ENCODE data around the gene CYB5R2.
A peak's percentile ranks its signal among the peaks of the same experiment; 100 is the strongest.

Gene CYB5R2

DNA sequence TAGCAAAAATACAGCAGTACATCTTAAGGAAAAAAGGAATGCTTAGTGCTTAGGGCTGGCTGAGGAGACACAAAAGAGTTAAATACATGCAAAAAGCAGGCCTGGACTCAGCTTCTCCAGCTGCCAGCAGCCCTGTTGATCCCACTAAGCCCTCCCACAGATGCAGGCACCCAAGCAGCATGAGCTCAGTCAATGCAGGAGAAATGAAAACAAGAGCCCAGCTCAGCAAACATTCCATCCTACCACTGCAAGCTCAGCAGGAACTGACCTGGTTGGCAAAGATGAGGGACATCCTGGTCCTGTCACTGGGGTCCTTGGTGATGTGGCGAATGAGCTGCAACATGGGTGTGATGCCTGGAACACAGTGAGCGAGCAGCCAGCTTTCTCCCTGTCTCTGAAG lies 5.8 kb downstream of the CYB5R2 start (continued):
- no peak for TF ChIP-seq CREB5 (CRISPR knock-in tag; IDR thresholded peaks at IDR 0.05; ENCODE audit: low read depth)
- no peak for TF ChIP-seq SNAI2 (CRISPR knock-in tag; IDR thresholded peaks at IDR 0.05)
- TF ChIP-seq ARNTL (CRISPR knock-in tag; IDR thresholded peaks at IDR 0.05; ENCODE audit: borderline replicate concordance, low read depth), result no peak
- no peak for TF ChIP-seq TCF4 (CRISPR knock-in tag; IDR thresholded peaks at IDR 0.05; ENCODE audit: borderline replicate concordance)

DNA sequence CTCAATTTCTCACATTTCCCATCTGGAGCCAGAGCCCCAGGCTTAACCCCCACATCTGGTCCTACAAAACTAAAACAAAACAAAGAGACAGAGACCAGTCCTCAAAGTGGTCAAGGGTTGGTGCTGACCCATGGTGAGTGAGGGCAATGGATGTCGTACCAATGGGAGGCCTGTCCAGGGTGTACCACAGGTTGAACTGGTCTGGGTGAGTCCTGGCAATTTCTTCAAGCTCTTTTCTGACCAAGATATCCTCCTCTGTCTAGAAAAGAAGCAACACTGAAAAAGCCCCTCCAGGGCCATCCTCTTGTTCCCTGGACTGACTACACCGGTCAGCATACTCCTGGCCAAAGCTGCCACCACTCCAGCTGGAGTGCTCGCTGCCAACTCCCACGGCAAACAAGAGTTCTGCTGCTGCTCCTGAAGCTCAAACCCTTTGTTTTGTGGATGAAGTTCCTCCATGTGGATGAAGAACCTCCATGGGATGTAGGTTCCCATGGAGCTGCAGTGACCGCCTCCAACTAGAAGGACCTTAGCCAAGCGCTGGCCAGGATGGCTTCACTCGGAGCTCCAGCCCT lies 6.9 kb downstream of the CYB5R2 start:
- ATAC-seq, result no peak
- TF ChIP-seq ESRRG (CRISPR knock-in tag; IDR thresholded peaks at IDR 0.05) (no peak), ZFP30 (CRISPR knock-in tag; IDR thresholded peaks at IDR 0.05) (no peak), ZC3H10 (CRISPR knock-in tag; IDR thresholded peaks at IDR 0.05) (no peak), CSDC2 (CRISPR knock-in tag; IDR thresholded peaks at IDR 0.05) (no peak), SNAI2 (CRISPR knock-in tag; IDR thresholded peaks at IDR 0.05) (no peak), ISL1 (CRISPR knock-in tag; IDR thresholded peaks at IDR 0.05) (no peak), ZNF70 (CRISPR knock-in tag; IDR thresholded peaks at IDR 0.05) (no peak), GLIS3 (CRISPR knock-in tag; IDR thresholded peaks at IDR 0.05) (no peak), PPARA (CRISPR knock-in tag; IDR thresholded peaks at IDR 0.05; ENCODE audit: borderline replicate concordance) (no peak), TCF4 (CRISPR knock-in tag; IDR thresholded peaks at IDR 0.05; ENCODE audit: borderline replicate concordance) (no peak), ZNF8 (CRISPR knock-in tag; IDR thresholded peaks at IDR 0.05) (no peak), ZFP3 (CRISPR knock-in tag; IDR thresholded peaks at IDR 0.05) (no peak), TOX (CRISPR knock-in tag; IDR thresholded peaks at IDR 0.05; ENCODE audit: borderline replicate concordance) (no peak), BACH2 (CRISPR knock-in tag; IDR thresholded peaks at IDR 0.05; ENCODE audit: borderline replicate concordance) (no peak), ARNTL (CRISPR knock-in tag; IDR thresholded peaks at IDR 0.05; ENCODE audit: borderline replicate concordance, low read depth) (no peak)
- TF ChIP-seq, protein P1, sequence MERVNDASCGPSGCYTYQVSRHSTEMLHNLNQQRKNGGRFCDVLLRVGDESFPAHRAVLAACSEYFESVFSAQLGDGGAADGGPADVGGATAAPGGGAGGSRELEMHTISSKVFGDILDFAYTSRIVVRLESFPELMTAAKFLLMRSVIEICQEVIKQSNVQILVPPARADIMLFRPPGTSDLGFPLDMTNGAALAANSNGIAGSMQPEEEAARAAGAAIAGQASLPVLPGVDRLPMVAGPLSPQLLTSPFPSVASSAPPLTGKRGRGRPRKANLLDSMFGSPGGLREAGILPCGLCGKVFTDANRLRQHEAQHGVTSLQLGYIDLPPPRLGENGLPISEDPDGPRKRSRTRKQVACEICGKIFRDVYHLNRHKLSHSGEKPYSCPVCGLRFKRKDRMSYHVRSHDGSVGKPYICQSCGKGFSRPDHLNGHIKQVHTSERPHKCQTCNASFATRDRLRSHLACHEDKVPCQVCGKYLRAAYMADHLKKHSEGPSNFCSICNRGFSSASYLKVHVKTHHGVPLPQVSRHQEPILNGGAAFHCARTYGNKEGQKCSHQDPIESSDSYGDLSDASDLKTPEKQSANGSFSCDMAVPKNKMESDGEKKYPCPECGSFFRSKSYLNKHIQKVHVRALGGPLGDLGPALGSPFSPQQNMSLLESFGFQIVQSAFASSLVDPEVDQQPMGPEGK (CRISPR knock-in tag; IDR thresholded peaks at IDR 0.05; ENCODE audit: borderline replicate concordance), result no peak
- TF ChIP-seq, protein P2, sequence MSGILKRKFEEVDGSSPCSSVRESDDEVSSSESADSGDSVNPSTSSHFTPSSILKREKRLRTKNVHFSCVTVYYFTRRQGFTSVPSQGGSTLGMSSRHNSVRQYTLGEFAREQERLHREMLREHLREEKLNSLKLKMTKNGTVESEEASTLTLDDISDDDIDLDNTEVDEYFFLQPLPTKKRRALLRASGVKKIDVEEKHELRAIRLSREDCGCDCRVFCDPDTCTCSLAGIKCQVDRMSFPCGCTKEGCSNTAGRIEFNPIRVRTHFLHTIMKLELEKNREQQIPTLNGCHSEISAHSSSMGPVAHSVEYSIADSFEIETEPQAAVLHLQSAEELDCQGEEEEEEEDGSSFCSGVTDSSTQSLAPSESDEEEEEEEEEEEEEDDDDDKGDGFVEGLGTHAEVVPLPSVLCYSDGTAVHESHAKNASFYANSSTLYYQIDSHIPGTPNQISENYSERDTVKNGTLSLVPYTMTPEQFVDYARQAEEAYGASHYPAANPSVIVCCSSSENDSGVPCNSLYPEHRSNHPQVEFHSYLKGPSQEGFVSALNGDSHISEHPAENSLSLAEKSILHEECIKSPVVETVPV (CRISPR knock-in tag; IDR thresholded peaks at IDR 0.05), result no peak

- TF ChIP-seq ZNF70 (CRISPR knock-in tag; IDR thresholded peaks at IDR 0.05) (no peak), RARB (CRISPR knock-in tag; IDR thresholded peaks at IDR 0.05) (no peak), ZFP3 (CRISPR knock-in tag; IDR thresholded peaks at IDR 0.05) (no peak), ZNF8 (CRISPR knock-in tag; IDR thresholded peaks at IDR 0.05) (no peak), BACH2 (CRISPR knock-in tag; IDR thresholded peaks at IDR 0.05; ENCODE audit: borderline replicate concordance) (no peak), ISL1 (CRISPR knock-in tag; IDR thresholded peaks at IDR 0.05) (no peak), SNAI2 (CRISPR knock-in tag; IDR thresholded peaks at IDR 0.05) (no peak), PPARA (CRISPR knock-in tag; IDR thresholded peaks at IDR 0.05; ENCODE audit: borderline replicate concordance) (no peak)
- TF ChIP-seq, protein P2 (CRISPR knock-in tag; IDR thresholded peaks at IDR 0.05), result no peak
- peak; percentile 100 for ATAC-seq
Observed at GRCh38 chr11:7665473-7666291, 7.6 kb downstream of the CYB5R2 start.

- no peak for ATAC-seq
- TF ChIP-seq CREB5 (CRISPR knock-in tag; IDR thresholded peaks at IDR 0.05; ENCODE audit: low read depth) (no peak), POU6F1 (CRISPR knock-in tag; IDR thresholded peaks at IDR 0.05; ENCODE audit: borderline replicate concordance, low read depth) (no peak), ZNF70 (CRISPR knock-in tag; IDR thresholded peaks at IDR 0.05) (no peak), CSDC2 (CRISPR knock-in tag; IDR thresholded peaks at IDR 0.05) (no peak), GLIS3 (CRISPR knock-in tag; IDR thresholded peaks at IDR 0.05) (no peak), ZNF565 (CRISPR knock-in tag; conservative IDR thresholded peaks at IDR 0.05; ENCODE audit: low read depth) (no peak), RARB (CRISPR knock-in tag; IDR thresholded peaks at IDR 0.05) (no peak), SNAI2 (CRISPR knock-in tag; IDR thresholded peaks at IDR 0.05) (no peak), ZNF8 (CRISPR knock-in tag; IDR thresholded peaks at IDR 0.05) (no peak), ARNTL (CRISPR knock-in tag; IDR thresholded peaks at IDR 0.05; ENCODE audit: borderline replicate concordance, low read depth) (no peak), ZFP3 (CRISPR knock-in tag; IDR thresholded peaks at IDR 0.05) (no peak), ZFP30 (CRISPR knock-in tag; IDR thresholded peaks at IDR 0.05) (no peak), PPARA (CRISPR knock-in tag; IDR thresholded peaks at IDR 0.05; ENCODE audit: borderline replicate concordance) (no peak), ISL1 (CRISPR knock-in tag; IDR thresholded peaks at IDR 0.05) (no peak), TCF4 (CRISPR knock-in tag; IDR thresholded peaks at IDR 0.05; ENCODE audit: borderline replicate concordance) (no peak)
- TF ChIP-seq, protein P1 (CRISPR knock-in tag; IDR thresholded peaks at IDR 0.05; ENCODE audit: borderline replicate concordance), result no peak
Observed at GRCh38 chr11:7664867-7665266, 8.4 kb downstream of the CYB5R2 start.

Data from SK-N-SH treated with all-trans-retinoic acid at 6 μM for 48 hours (cell line).